Stimulated activated CD8-positive, alpha-beta memory T cell treated with anti-CD3 and anti-CD28 coated beads, Interleukin-4, amount 100 ng/mL, for 24 hours (primary cell): Measurements from ENCODE around the gene LHX5.
"Not testable (repeated sequence)": the region's sequence is repeated elsewhere in the genome, so short reads cannot be mapped to it uniquely, and the experiment has no call there.

ENCODE experiments used
- DNase-seq: peaks from one replicate; pipeline ENCODE4 v3.0.0-alpha.2; 2020; ENCODE audit warnings: low read depth

Gene LHX5

DNA sequence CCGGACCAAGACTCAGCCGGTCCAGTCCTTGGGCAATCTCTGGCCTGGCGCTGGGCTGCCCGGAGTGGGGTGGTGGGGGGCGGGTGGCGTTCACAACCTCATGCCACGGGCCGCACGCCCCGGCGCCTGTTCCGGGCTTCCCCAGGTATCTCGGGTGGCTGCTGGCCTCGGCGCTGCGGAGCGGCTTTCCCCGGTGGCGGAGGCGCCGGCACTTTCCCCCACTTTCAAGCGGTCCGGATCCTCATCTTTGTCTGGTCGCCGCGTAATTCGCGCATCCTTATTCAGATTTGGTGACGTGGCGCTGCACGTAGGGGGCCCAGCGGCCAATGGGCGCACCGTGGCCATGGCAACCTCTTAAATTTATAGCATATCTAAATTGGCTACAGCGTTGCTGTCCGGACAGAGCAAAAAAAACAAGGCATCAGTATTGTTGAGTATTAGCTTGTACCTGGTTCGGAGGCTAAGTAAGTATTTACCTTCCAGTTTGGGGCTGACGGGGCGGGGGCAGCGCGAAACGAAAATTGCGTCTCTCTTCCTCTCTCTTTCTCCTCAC is at the start of gene LHX5:
TSS of gene LHX5 (minus strand) at position 253 of the 553 bp plus-strand sequence. CDS start 373 bp downstream, outside the sequence.
- DNase-seq = no peak

DNA sequence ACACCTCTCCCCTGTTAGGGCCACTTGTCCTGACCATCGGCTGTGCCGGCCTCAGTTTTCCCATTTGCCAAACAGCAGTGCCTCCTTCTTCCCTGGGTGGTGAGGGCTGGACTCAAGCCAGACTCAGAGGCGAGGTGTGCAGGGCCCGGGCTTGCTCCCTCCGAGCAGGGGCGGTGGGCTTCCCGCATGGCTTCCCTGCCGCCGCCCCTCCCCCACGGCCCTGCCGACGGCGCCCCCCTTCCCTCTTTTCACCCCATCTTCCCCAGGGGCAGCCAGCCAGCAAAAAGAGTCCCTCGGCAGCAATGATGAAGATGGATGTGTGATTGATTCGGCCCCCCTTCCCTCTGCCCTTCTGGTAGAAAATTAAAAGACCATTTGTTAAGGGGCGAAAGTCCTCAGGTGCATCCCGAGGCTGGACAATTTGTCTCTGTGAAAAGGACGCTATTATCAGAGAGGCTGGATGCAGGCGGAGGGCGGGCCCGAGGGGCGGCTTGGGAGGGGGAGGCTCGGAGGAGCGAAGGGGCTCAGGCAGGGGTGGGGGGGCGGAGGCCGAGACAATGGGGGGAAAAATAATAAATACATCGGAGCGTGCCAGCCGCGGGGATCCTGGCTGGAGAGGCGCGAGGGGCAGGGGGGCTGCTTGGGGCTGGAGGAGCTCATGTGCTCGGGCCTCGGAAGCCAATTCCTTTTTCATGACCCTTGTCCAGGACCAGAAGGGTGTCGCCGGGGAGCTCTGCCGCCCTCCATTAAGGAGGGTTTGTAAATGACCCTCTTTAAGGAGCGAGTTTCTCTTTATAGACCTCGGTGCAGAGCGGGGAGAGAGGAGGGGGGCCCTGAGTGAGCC is 48.0 kb upstream of the LHX5 start:
- no peak for DNase-seq

DNA sequence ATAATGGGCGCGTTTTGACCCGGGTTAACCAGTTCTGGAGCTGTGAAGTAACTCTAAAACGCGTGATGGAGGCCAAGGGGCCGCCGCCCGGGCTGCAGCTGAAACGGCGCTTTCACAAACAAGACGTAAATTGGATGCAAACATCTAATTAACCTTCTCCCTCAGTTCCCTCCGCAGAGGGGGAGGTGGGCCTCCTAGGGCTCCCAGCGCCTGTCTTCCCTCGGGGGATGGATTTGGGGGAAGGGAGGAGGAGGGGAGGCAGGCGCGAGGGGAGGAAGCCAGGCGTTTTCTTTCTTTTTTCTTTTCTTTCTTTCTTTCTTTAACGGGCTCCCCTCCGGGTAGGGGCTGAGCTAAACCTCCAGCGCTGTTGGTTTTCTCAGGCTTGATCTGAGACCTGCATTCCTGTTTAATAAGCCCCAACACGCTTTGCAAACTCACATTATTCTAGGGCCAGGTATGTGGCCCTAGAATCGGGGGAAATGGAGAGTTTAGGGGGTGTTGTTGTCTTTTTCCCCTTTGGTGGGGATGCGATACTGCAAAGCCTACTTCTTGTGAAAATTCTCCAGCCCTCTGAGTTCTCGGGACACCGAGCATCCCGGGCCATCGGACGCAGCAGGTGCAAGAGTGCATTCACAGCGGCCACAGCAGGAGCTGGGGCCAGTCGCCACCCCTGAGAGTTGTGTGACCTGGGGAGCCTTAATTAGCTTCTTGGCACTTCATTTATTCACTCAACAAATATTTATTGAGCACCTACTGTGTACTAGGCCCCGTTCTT is 43.6 kb upstream of the LHX5 start:
- no peak for DNase-seq

DNA sequence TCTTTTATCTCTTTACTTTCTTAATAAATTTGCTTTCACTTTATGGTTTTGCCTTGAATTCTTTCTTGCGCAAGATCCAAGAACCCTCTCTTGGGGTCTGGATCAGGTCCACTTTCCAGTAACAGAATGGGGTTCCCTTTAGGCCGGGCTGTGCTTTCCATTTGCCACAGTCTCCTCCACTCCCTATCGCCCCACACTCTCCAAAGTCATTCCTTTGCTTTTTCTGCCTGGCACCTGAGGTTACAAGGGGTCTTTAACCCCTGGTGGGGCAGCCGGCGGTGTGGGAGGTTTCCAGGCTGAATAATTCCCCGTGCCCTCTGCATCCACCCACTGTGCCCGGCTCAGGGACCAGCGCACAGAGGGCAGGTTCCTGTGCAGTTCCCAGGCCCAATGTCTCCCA is 42.9 kb upstream of the LHX5 start:
- DNase-seq = no peak

DNA sequence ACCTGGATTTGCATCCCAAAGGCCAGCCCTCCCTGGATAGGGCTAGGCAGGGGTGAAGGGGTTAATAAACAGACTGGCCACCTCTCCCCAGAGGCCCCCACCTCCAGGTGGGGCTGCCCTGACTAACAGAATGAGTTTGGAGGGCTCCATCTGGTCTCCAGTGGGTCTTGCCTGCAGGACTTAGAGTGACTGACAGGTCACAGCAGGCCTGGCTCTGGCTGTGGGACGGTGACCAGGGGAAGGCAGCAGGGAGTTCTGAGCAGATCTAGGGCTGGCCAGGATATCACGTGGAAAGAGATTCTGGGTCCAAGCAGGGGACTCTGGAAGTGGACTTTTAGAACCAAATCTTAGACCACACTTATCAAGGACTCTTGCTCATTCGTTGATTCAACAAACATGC is 40.9 kb upstream of the LHX5 start:
- no peak for DNase-seq

DNA sequence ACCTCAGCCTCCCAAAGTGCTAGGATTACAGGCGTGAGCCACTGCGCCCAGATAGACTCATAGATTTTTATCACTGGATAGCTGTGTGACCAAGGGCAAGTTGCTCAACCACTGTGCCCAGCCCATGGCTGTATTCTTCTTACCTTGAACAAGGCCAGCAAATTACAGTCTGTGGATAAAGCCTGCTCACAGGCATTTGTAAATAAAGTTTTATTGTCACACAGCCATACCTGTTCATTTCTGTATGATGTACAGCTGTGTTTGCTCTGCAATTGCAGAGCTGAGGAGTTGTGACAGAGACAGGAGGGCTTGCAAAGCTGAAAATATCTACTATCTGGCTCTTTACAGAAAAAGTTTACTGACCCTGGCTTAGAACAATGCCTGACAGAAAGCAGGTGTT is 35.2 kb upstream of the LHX5 start:
- no peak for DNase-seq

DNA sequence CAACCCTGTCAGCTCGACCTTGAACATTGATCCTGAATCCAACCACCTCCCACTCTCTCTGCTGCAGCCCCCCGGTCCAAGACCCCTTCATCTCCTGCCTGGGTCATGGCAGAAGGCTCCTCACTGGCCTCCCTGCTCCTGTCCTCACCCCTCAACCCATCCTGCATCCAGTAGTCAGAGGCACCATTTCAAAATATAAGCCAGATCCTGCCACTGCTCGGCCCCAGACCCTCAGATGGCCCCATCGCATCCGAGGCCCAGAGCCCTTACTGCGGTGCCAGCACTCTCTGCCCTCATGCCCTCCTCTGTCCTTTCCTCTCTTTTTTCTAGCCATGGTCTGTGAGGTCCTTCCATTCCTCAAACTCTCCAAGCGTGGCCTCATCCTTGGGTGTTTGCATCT is 34.3 kb upstream of the LHX5 start:
- DNase-seq = no peak

DNA sequence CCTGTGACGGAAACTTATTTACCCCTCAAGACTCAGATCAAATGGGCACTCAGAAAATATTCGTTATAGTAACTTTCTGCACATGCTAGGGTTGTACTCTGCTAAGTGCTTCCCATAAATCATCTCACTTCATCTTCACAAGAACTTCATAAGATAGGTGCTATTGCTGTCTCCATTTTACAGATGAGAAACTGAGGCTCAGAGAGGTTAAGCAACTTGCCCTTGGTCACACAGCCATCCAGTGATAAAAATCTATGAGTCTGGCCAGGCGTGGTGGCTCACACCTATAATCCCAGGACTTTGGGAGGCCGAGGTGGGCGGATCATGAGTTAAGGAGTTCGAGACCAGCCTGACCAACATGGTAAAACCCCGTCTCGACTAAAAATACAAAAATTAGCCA is 33.2 kb upstream of the LHX5 start:
- no peak for DNase-seq

DNA sequence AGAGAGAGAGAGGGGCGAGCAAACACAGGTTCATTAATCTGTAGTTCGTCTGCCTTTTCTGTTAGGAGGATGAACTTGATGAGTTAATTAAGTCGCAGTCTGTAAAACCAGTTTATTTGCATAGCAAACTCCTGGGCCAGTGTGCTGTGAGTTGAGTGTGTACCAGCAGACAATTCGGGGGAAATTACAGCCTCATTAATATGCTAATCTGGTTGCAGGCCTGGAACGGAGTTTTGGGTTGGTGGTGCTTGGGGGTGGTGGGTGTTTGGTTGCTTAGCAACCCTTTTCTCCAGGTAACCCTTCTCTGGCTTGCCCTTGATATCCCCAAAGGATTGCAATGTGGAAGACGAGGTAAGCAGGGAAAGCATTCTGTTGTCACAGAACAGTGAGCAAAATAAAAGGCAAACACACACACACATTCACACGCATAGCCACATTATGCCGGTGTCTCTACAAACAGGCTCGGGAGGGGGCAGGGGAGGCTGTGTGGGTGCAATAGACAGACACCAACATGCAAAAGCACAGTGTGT is 29.2 kb upstream of the LHX5 start:
- DNase-seq = no peak

DNA sequence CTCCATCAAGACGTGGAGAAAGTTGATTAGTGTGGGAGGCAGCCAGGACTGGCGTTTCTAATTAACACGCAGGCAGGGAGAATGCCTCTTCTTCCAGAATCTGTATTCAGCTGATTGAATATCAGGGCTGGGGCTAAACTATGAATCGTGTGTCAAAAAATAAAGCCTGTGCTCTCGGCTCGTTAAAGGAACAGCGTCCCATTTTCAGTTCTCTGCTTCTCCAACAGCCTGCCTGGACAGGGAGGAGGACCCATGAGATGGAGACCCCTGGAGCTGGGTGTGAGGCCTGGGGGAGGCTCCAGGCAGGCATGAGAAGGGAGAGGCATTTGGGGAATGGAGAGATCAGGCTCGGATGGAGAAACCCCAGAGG is 28.6 kb upstream of the LHX5 start:
- no peak for DNase-seq

DNA sequence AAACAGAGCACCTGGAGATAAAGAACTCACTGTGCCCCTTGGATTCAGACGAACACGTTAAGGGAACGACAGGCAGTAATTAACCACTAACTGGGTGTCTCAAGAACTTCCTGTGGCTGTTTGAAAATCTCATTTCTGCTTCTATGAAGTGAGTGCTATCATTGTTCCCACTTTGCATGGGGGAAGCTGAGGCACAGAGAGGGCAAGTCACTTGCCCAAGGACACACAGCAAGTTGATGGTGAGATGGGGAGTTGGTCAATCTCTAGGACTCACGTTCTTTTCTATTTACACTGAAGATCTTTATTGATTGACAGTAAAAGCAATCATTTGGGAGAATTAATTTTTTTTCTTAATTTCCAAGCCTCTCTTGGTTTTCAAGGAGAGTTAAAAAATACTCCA is 26.8 kb upstream of the LHX5 start:
- DNase-seq = no peak

DNA sequence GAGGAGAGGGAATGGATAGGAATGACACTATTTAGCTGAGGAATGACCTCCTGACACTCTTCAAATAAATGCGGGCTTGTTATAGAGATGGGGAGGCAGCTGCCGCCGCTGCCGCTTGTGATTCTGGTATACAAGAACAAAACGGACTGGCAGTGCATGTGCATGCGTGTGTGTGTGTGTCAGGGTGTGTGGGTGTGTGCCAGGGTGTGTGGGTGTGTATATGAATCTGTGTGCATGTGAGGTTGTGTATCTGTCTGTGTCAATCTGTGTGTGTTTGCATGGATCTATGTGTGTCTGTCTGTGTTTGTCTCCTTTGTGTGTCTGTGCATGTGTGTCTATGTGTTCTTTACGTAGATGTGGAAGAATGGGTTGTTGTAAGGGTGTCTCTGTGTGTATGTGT is 26.0 kb upstream of the LHX5 start:
- no peak for DNase-seq

DNA sequence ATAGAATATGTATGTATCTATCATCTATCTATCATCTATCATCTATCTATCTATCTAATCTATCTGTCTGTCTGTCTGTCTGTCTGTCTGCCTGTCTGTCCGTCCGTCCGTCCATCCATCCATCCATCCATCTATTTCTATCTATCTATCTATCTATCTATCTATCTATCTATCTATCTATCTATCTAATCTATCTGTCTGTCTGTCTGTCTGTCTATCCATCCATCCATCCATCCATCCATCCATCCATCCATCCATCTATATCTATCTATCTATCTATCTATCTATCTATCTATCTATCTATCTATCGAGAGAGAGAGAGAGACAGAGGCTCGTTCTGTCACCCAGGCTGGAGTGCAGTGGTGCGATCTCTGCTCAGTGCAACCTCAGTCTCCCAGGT is 24.3 kb upstream of the LHX5 start:
- not testable (repeated sequence) for DNase-seq

DNA sequence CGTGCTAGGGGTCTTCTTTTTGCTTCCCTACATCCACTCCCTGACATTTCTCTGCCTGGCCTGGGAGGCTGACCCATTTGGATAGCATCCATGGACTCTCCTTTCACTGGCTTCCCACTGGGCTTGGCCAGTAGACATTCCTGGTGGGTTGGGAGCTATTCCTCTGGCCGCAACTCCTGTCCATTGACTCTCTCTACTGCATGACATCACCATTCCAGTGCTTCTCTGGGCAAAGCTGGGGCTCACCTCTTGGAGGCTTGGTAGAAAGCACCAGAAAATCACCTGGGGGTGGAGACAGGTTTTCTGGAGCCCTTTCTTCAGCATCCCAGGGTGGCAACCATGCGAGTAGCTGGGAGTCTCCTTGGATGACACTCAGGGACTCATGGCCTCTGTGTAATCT is 16.7 kb upstream of the LHX5 start:
- no peak for DNase-seq

DNA sequence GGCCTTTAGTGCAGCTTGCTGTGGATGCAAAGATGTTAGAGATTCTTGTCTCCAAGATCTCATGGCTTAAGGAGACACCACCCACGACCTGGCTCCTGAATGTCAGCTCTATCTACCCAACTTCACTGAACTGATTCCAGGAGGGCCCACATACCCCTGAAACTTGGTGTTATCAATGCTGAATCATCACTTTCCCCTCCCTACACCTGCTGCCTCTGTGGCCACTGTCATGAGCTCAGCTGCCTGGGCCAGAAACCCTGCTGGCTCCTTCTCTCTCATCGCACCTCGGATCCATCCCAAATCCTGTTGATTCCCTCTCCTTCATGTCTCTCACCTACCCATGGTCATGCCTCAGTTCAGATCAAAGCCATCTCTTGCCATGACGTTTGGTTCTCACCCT is 15.1 kb upstream of the LHX5 start:
- no peak for DNase-seq

DNA sequence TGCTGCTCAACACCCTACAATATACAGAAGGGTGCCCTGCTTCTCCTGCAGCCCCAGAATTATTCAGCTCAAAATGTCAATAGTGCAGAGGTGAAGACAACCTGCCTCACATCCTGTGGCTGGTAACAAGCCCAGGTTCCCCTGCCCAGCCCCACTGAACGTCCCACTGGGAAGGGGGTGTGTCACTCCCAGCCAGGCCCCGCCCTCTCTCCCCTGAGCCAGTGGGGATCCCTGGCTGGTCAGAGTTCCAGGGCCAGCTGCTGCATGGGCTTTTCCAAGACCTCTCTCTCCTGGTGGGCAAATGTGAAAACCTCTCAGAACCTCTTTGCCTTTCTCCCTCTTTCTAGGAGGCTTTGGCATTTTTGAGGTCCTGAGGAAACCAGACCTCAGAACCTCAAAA is 13.7 kb upstream of the LHX5 start:
- DNase-seq = no peak

DNA sequence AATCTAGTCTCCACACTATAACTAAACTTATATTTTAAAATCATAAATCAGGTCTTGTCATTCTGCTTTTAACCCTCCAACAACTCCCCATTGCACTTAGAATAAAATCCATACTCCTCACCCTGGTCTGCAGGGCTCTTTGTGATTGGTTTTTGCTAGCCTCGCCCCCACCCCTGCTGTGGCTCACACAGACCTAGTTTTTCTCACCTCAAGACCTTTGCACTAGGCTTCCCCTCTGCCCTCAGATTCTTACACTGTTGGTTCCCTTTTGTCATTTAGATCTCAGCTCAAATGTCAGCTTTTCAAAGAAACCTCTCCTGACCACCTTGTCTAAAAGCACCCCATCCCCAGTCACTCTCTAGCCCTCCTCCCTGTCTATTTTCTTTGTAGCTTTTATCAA is 10.7 kb upstream of the LHX5 start:
- DNase-seq = no peak

DNA sequence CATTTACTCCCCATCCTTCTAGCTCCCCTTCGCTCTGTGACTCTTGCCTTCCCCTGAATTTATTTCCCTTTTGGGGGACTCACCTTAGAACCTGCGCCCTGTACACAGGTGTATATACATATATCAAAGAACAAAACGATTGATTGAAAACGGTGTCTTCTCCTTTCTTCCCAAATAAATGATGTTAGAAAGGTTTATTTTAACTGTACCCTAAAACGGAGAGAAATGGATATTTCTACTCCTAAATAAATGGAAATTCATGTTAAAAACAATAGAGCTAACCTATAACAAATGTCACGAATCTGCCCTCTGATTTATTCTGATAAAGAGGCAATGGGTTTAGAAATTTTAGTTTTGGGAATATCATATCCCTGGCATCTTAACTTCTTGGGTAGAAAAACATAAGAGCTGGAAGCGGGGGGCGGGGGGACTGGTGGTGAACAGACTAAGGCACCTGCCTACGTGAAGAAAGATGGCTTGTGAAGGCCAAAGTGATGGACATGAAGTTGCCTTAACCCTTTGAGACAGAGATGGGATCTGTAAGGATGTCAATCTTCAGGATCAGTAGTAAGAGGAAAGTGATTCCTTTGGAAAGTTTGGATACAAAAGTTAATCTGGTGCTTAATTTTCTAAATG is 8.8 kb upstream of the LHX5 start:
- DNase-seq = no peak

DNA sequence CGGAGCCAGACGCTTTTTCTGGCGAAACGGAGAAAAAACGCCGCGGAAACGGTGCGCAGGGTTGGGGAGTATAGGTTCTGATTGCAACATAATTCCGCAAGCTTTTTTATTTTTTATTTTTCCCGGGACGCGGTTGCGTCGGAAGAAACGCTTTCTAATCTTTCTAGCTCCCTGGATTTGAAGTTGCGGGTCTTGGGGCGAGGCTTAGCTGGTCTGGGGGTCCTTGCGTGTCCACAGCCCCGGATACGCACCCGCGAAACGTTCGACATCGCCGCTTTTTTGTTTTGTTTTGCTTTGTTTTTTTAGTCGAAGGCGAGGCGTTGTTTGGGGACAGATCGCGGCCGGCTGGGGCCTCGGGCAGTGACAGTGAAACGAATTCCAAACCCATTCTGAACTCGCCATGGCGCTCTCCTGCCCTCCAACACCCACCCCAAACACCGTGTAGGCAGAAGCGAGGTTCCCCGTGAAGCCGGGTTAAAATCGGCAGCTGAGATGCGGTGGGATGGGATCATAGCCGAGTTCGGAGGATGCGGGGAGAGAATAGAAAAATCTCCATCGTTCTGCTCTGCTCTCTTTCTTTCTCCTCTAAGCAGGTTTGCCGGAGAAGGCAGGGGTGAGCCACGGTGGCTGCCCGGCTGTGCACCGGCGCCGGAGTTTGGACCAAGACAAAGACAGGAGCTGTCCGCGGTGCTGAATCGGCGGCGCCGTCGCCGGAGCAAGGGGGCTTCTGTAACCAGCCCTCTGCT is 8.1 kb upstream of the LHX5 start:
- DNase-seq = peak; percentile 24

DNA sequence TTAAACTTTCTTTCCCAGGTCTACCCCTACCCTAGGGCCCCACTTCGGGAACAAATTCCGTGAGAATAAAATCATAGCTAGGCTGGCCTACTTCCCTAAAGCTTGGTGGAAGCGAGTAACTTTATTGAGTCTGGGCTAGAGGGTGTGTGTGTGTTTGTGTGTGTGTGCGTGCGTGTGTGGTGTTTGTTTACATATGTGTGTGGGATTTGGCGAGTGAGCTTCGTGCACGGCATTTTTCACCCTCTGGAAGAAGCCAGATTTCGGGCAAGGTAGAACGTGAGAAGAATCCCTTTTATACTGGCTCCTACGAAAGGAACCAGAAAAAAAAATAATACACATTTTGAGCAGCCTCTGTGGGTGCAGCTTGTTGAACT is 7.5 kb upstream of the LHX5 start:
- DNase-seq = no peak

DNA sequence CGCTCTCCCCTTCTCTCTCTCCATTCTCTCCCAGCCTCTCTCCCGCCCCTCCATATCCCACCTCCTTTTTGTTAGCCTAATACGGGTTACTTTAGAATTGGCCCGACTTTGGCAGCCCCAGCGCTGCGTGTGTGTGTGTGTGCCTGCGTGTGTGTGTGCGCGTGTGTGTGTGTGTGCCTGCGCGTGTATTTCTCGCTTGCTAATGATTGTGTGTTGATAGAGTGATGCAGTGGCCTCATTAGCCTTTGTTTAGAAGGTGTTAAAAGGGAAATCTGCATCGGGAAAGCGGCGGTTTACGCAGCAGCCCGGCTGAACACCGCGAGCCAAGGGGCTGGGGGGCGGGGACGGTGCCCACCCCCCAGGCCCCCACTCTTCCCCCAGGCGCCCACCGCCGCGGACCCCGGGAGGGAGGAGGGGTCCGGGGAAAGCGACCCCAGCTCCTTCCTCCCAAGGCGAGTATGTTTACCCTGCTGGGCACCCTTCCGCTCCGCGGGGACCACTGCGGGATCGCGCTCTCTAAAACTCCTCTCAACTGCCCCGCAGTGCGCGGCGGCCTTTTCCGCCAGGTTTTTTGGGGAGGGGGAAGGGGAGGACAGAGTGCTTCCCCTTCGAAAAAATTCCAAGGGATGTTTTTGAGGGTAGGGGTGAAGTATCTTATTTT is 6.8 kb upstream of the LHX5 start:
- no peak for DNase-seq
